GM18867 (cell line): ENCODE measurements around the gene MORN5.

Experiments used
- ATAC-seq: cut with Tn5 transposase; IDR thresholded peaks from one replicate; pipeline ENCODE4 v1.9.1; 2021; ENCODE audit warnings: mild to moderate bottlenecking, moderate library complexity; ENCODE audit not compliant: unreplicated experiment

Gene MORN5

DNA sequence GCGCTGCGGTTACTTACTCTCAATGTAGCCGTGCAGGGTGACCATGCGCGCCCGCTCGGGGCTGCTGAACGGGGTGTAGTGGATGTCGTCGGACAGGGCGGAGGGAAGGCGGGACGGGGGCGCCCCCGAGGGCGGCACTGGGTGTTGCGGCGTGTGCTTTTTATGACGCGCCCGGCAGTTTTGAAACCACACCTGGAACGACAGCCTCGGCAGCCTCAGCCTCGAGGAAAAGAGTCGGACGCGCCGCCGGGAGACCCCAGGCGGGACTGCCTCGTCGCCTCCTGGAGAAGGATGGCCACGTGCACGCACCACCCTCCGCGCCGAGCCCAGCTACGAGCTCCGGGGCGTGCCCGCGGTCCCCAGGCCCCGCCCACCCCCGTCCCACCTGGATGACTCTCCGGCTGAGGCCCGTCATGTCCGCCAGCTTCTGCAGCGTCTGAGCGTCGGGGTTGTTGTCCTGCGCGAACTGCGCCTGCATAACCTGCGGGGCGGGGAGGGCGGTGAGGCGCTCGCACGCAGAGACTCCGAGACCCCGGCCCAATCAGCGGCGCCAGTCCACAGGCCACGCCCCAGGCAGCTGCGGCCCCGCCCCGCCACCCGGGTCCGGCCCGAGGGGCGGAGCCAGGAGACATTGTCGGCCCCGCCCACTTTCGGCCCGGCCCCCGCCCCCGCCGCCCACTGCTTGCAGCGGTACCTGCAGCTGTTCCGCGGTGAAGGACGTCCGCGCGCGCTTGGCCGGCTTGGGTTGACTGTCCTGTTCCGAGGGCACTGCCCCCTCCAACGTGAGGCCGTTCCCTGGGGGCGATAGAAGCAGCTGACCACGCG is 54.1 kb downstream of the MORN5 start:
- peak; percentile 53 for ATAC-seq

- ATAC-seq, result no peak
Observed at GRCh38 chr9:122214507-122214906, 54.8 kb downstream of the MORN5 start.

DNA sequence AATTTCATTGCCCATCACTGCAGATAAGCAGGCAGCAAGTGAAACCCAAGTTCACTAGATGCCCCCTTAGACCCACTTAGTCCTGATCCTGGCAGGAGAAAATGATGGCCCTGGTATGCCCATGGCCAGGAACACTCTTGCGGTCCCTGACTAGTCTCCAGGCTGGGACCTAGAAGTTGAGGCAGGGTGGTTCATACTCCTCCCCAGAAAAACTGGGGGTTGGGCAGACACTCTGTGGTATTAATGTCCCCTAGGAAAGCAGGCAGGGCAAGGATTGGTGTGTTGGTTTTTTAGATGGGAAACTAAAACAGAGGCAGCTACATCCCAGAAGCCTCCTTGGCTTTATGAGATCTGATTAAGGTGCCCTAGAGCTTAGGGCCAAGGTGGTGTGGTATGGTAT is 56.0 kb downstream of the MORN5 start:
- no peak for ATAC-seq

- no peak for ATAC-seq
Observed at GRCh38 chr9:122216138-122216797, 56.6 kb downstream of the MORN5 start.

- no peak for ATAC-seq
Observed at GRCh38 chr9:122216798-122217418, 57.2 kb downstream of the MORN5 start.

DNA sequence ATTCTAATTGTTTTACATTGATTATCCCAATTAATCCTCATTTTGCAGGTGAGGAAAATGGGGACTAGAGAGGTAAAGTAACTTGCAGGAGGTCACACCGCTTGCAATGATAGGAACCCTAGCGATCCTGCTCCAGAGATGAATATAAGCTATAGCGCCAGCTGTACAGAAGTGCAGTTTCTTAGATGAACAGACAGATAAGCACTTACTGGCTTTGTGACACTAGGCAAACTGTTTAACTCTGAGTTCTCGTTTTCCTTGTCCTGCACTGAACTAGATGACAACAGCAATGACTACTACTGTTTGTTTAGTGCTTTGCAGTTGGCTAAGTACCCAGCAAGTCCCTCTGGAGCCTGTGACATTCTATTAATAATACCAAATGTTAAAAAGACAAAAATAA is 57.9 kb downstream of the MORN5 start:
- no peak for ATAC-seq

DNA sequence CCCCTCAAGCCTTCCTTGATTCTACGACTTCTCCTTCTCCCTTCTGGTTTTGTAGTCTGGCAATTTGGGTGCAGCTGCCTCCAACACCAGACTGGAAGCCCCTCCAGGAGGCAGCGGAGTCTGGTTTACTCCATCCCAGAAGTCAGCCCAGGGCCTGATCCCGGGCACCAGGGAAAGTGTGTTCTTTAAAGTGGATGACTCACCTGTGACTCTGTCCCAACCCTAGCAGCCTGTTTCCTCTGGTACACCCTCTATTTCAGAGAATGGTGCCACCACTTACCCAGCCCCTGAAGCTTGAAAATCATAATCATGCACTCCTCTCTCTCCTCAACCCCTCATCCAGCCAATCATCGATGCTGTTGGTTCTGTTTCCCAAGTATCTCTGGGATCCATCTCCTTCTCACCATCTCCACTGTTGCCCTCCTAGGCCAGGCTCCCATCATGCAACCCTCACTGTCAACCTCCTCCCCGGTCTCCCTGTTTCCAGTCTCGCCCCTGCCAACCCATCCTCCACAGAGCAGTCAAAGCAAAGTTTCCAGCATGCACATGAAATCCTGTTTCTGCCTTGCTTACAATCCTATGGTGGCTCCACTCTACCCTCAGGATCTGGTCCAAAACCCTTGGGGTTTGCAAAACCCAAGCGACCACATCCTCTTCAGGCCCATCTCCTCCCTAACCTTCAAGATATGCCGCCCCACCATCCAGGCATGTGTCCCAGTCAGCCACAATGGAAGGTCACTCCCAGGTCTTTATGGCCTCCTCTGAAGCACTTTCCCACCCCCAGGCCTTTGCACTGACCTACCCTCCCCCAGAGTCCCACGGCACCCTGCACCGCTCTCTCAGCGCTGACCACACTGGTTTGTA is 58.6 kb downstream of the MORN5 start:
- ATAC-seq, result no peak

DNA sequence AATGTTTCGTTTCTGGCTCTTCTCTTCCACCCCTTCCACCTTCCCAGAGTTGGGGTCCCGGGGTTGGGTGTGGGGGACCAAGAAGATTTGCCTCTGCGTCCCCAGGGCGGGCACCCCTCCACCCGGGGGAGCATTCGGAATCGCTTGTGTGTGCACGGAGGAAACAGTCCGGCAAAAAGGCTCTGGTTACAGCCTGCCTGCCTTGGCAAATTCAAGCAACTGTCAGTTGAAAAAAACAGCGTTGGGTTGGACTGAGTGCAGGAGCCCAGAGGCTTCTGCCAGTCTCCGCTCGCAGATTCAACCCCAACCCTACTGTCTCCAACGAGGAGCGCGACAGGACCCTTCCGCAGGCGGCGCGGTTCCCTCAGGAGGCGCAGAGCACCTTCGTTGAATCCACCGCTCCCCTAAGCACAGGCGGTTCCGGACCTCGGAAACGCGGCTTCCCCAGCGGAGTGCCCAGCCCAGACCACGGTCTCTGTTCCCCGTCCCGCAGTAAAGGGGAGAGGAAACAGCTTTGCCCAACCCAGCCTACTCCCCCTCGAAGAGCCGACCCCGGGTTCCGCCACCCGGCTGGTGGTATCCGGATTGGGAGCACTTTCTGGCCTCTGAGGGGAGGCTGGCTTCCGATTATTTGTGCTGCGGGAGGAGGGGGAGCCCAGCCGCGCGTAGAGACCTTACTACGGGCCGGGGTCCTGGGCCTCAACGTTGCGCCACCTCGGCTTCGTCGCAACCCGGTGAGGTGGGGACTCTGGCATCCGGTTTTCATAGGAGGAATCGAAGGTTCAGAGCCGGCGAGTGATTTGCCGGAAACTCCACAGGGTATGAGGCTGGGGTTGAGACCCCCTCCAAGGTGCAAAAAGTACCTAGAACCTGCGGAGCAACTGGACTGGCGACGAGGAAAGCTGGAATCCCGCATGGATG is 59.5 kb downstream of the MORN5 start:
- no peak for ATAC-seq

DNA sequence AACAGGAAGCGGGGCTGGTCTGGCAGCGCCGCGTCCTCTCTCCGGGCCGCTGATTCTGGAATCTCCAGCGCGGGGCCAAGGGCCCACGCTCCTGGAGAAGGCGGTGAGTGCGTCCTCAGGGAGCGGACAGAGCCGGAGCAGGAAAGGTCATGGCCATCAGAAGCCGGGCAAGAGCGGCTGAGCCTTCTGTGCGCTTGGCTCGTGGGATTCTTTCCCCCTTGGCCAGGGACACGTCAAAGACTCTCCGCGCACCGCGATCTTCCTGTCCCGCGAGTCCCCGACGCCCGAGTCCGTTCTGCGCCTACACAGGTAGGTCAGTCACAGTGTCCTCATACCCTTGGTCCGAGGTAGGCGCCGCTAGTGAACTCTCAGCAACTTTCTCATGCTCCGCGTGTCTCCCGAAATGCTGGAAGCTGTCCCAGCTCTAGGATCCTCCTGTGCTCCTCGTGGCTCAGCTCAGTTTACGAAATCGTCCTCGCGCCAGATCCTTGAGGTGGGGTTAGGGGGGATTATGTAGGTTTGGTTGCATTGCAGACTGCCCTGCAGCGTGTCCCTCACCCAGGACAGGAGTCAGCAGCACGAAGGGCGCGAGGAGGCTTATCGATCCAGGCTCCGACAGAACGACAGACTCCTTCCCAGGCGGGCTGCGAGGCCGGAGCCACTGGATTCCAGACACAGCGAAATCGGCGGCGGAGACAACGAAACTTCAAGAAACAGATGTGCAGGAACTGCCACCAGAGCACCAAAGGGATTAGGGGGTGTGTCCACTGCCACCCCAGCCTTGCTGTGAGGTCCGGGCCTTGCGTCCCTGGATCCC is 60.4 kb downstream of the MORN5 start:
- ATAC-seq, result no peak

DNA sequence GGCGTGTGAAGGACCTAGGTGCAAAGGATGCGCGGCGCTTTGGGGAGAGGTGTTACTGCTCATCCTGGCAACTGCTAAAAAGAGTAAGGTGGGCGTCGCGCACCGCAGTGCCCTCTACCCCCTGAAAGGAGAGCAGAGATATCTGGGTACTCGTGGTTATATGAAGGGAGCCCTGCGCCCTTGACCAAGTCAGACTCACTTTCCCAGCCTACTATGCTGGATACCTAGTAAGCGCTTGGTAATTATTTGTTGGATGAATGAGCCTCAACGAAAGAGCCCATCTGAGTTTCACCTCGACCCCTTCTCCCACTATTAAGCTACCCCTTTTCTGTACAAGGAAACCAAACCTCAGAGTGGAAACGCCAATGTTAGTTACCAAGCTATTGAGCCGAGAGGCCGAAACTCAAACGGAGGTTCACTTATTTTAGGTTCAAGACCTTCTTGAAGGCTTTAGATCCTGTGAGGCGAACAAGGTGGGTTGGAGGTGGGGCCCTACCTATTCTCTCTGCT is 61.0 kb downstream of the MORN5 start:
- no peak for ATAC-seq

GRCh38 chr9:122221183-122221811 is 61.6 kb downstream of the MORN5 start:
- ATAC-seq, result no peak

GRCh38 chr9:122222791-122223190 is 63.1 kb downstream of the MORN5 start:
- no peak for ATAC-seq

- ATAC-seq, result no peak
Observed at GRCh38 chr9:122223435-122223834, 63.7 kb downstream of the MORN5 start.

GRCh38 chr9:122225312-122226141 is 65.8 kb downstream of the MORN5 start:
- ATAC-seq, result no peak

DNA sequence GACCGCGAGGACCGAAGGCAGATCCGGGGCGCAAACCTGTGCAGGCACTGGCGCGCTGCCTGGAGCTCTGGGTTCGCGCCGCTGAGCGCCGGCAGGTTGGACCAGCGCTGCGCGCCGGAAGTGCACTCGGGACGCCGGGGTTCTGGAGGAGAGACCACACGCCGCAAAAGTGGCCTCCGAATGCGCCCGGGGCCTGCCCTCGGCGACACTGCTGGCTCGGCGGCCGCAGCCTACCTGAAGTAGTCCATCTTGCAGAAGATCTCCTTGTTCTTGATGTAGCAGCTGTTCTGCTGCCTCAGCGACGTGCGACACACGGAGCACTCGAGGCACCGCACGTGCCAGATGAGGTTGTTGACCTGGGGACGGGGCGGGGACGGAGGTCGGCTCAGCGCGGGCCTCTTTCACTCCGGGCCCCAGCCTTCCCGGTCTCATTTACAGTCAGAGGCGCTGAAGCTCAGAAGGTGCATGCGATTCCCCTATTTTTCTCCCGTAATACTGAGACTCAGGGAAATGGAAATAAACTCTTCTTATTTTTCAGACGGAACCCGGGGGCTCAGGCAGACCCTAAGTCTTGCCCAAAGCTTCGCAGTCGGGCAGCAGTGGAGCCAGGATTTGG is 66.5 kb downstream of the MORN5 start:
- no peak for ATAC-seq

GRCh38 chr9:122226758-122227574 is 67.3 kb downstream of the MORN5 start:
- ATAC-seq, result no peak
